Gastroesophageal sphincter (tissue), 4 donors: Measurements from ENCODE around the gene RBM39. TPM values are rescaled to one million over a fixed set of nuclear protein-coding genes. Genes with fewer than 3 reads are reported as not detected.

Experiments
- ATAC-seq: fragments of 150-250 bp; one replicate; pipeline ENCODE4 v1.9.1; 2016; ENCODE audit warnings: mild to moderate bottlenecking, moderate library complexity
- H3K27ac ChIP-seq, 4 donors: fragments of 200-600 bp; sonication (generic) in 3 of 4; 1 replicate in 3 of 4; 2 replicates in 1 of 4; pipeline ENCODE4 v1.5.1; 2016 to 2019
- H3K27me3 ChIP-seq: fragments of 200-600 bp; sonication (generic); one replicate; pipeline ENCODE4 v1.5.1; 2019
- H3K36me3 ChIP-seq, 2 donors: fragments of 200-600 bp; sonication (generic); one replicate each; pipeline ENCODE4 v1.5.1; 2019; ENCODE audit warnings: control low read depth in 1 of 2
- H3K4me1 ChIP-seq, 3 donors: fragments of 200-600 bp; sonication (generic); 1 replicate in 2 of 3; 2 replicates in 1 of 3; pipeline ENCODE4 v1.5.1; 2016 to 2019; ENCODE audit warnings: control low read depth in 2 of 3
- H3K4me3 ChIP-seq, 2 donors: fragments of 200-600 bp; sonication (generic); one replicate each; pipeline ENCODE4 v1.5.1; 2019; ENCODE audit warnings: mild to moderate bottlenecking in 1 of 2, moderate library complexity in 1 of 2
- H3K9me3 ChIP-seq, 3 donors: fragments of 200-600 bp; sonication (generic); one replicate each; pipeline ENCODE4 v1.5.1; 2017 to 2019; ENCODE audit warnings: control low read depth in 2 of 3
- CTCF ChIP-seq, 4 experiments: fragments of 200-600 bp in 2 of 4; fragments of 450-650 bp in 2 of 4; sonication (generic) in 1 of 4; IDR thresholded peaks; one replicate each; pipeline ENCODE4 v1.5.1; 2017 to 2019; ENCODE audit warnings: antibody characterized with exemption in 4 of 4, mild to moderate bottlenecking in 2 of 4, moderate library complexity in 2 of 4
- EP300 ChIP-seq: sonication (generic); formaldehyde crosslinking; IDR thresholded peaks from one replicate; pipeline ENCODE4 v1.6.1; 2017; ENCODE audit warnings: antibody characterized with exemption, mild to moderate bottlenecking
- POLR2A ChIP-seq, 2 donors: fragments of 450-650 bp; IDR thresholded peaks; one replicate each; pipeline ENCODE4 v1.6.1; 2017; ENCODE audit warnings: antibody characterized with exemption in 2 of 2, mild to moderate bottlenecking in 2 of 2, moderate library complexity in 1 of 2
- POLR2AphosphoS5 ChIP-seq: sonication (generic); formaldehyde crosslinking; IDR thresholded peaks from one replicate; pipeline ENCODE4 v1.6.1; 2017; ENCODE audit warnings: antibody characterized with exemption
- WGBS, 2 donors: methylation state at CpG; one replicate each; pipeline ENCODE4 v1.1.5; 2018; ENCODE audit warnings: low coverage in 1 of 2; 5-methylcytosine and 5-hydroxymethylcytosine counted together
- total RNA-seq, 4 donors: library from RNA; depleted of rRNA; stranded (reverse); fragments of >200 nt; gene quantifications; one replicate each; pipeline ENCODE4 v1.1.0, GENCODE V29; 2016

Gene RBM39
- total RNA-seq, 4 donors from 2014 or later: 159 to 369 (median 238) TPM

- peaks cover 0 to 60% (median 0%) of the 10 kb centered on the region in 3 donors for H3K4me1 ChIP-seq
- WGBS, 2 donors: 52 to 55% methylated on average over 3 of the region's 3 CpGs
- H3K9me3 ChIP-seq: no peaks in the 10 kb centered on the region
Measured at GRCh38 chr20:35721621-35722020, 20.4 kb downstream of the RBM39 start.

GRCh38 chr20:35721219-35721618, 20.8 kb downstream of the RBM39 start:
- Histone ChIP-seq H3K27ac (no peak overlapping the region), H3K4me1 (peaks cover 0 to 58% (median 0%) of the 10 kb centered on the region in 3 donors), H3K36me3 (peaks cover 2 to 98% of the 10 kb centered on the region in 2 donors), H3K4me3 (no peak overlapping the region), H3K9me3 (no peaks in the 10 kb centered on the region), H3K27me3 (no peaks in the 10 kb centered on the region)
- TF ChIP-seq CTCF (IDR thresholded peaks at IDR 0.05) (no peak), POLR2A (IDR thresholded peaks at IDR 0.05) (no peak), EP300 (no peak), POLR2AphosphoS5 (no peak)
- WGBS, 2 donors: 80 to 89% methylated on average over 3 of the region's 3 CpGs
- ATAC-seq: no peak

More at GRCh38 chr20:35721621-35722020, 20.4 kb downstream of the RBM39 start:
- peaks cover 0 to 98% of the 10 kb centered on the region in 2 donors for H3K36me3 ChIP-seq
- H3K4me3 ChIP-seq: no peak overlapping the region
- H3K27ac ChIP-seq: no peak overlapping the region
- H3K27me3 ChIP-seq: no peaks in the 10 kb centered on the region
- no peak for ATAC-seq
- TF ChIP-seq CTCF (IDR thresholded peaks at IDR 0.05) (no peak), POLR2AphosphoS5 (no peak), POLR2A (IDR thresholded peaks at IDR 0.05) (no peak), EP300 (no peak)

- H3K27me3 ChIP-seq: no peaks in the 10 kb centered on the region
- peaks cover 5 to 98% of the 10 kb centered on the region in 2 donors for H3K36me3 ChIP-seq
- no peak overlapping the region for H3K4me3 ChIP-seq
- H3K9me3 ChIP-seq: no peaks in the 10 kb centered on the region
- H3K4me1 ChIP-seq: peaks cover 0 to 58% (median 0%) of the 10 kb centered on the region in 3 donors
- ATAC-seq: no peak
- 83 to 90% methylated on average over 2 to 12 of the region's 13 CpGs for WGBS, 2 donors
- TF ChIP-seq POLR2AphosphoS5: no peak
- TF ChIP-seq CTCF (IDR thresholded peaks at IDR 0.05): no peak
- TF ChIP-seq EP300: no peak
- TF ChIP-seq POLR2A (IDR thresholded peaks at IDR 0.05): no peak
- H3K27ac ChIP-seq: no peak overlapping the region
Measured at GRCh38 chr20:35720165-35721123, 21.6 kb downstream of the RBM39 start.

DNA sequence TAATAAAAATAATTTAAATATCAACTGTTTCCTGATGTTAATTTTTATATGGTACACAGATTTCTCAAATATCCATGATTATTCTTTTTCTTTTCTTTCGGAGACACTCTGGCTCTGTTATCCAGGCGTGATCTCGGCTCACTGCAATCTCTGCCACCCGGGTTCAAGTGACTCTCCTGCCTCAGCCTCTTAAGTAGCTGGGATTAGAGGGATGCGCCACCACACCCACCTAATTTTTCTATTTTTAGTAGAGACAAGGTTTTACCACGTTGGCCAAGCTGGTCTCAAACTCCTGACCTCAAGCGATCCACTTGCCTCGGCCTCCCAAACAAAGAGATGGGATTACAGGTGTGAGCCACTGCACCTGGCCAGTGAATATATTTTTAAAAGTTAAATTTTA, 22.3 kb downstream of the RBM39 start:
- Histone ChIP-seq H3K9me3 (no peaks in the 10 kb centered on the region), H3K36me3 (peaks cover 5 to 98% of the 10 kb centered on the region in 2 donors), H3K4me1 (peaks cover 0 to 61% (median 0%) of the 10 kb centered on the region in 3 donors), H3K4me3 (no peak overlapping the region), H3K27me3 (no peaks in the 10 kb centered on the region), H3K27ac (no peak overlapping the region)
- ATAC-seq: no peak
- TF ChIP-seq POLR2A (IDR thresholded peaks at IDR 0.05) (no peak), POLR2AphosphoS5 (no peak), CTCF (IDR thresholded peaks at IDR 0.05) (no peak), EP300 (no peak)
- 52 to 69% methylated on average over 8 of the region's 8 CpGs for WGBS, 2 donors
